B cell (primary cell): ENCODE data around the gene KRT5. TPM values are rescaled to one million over a fixed set of nuclear protein-coding genes. Genes with fewer than 3 reads are reported as not detected.
"Not testable (repeated sequence)": the region's sequence is repeated elsewhere in the genome, so short reads cannot be mapped to it uniquely, and the experiment has no call there.

Experiments used
- ATAC-seq: fragments of 200-7000 bp; cut with Tn5 transposase; one replicate; pipeline ENCODE4 v1.10.0; 2021; ENCODE audit warnings: low read depth, mild to moderate bottlenecking, moderate number of reproducible peaks, moderate library complexity
- CTCF ChIA-PET: fragments of 350-600 bp; sonication (Branson Sonifier 250); formaldehyde crosslinking; loops from one replicate; lab custom pipeline; 2021; ENCODE audit warnings: antibody characterized with exemption, inconsistent platforms; lab: Charles Lee
- POLR2A ChIA-PET: fragments of 350-600 bp; sonication (Branson Sonifier 250); formaldehyde crosslinking; loops from one replicate; lab custom pipeline; 2021; ENCODE audit warnings: antibody characterized with exemption; lab: Charles Lee
- DNase-seq: peaks from one replicate; pipeline ENCODE4 v3.0.0; 2013
- H2AFZ ChIP-seq: 2 replicates; pipeline ENCODE4 v1.6.1; 2012; ENCODE audit warnings: mild to moderate bottlenecking, low read depth, low read length; ENCODE audit not compliant: insufficient read depth, poor library complexity, severe bottlenecking
- H3K27ac ChIP-seq, 2 donors: 1 replicate in 1 of 2; 2 replicates in 1 of 2; pipeline ENCODE4 v1.5.1; 2012 to 2013; ENCODE audit warnings: low read length in 2 of 2, mild to moderate bottlenecking in 2 of 2, moderate library complexity in 1 of 2
- H3K27me3 ChIP-seq, 4 experiments: fragments of 200-600 bp in 1 of 4; sonication (generic) in 1 of 4; replicated peaks in 1 of 4; 1 replicate in 2 of 4; 2 replicates in 2 of 4; pipeline versions ENCODE4 v1.6.1 to v1.7.0; 2013 to 2016; ENCODE audit warnings: low read length in 3 of 4, mild to moderate bottlenecking in 2 of 4, mixed read lengths in 1 of 4, moderate library complexity in 1 of 4; ENCODE audit not compliant: insufficient read depth in 4 of 4, control insufficient read depth in 3 of 4; ENCODE audit errors: control extremely low read depth in 1 of 4
- H3K36me3 ChIP-seq, 2 experiments: replicated peaks in 1 of 2; 1 replicate in 1 of 2; 2 replicates in 1 of 2; pipeline versions ENCODE4 v1.6.1 to v1.7.1; 2013; ENCODE audit warnings: low read length in 1 of 2; ENCODE audit not compliant: insufficient read depth in 2 of 2, control insufficient read depth in 1 of 2; ENCODE audit errors: control extremely low read depth in 1 of 2, extremely low read depth in 1 of 2
- H3K4me1 ChIP-seq, 2 donors: fragments of 200-600 bp in 1 of 2; sonication (generic) in 1 of 2; 1 replicate in 1 of 2; 2 replicates in 1 of 2; pipeline versions ENCODE4 v1.5.1 to v1.6.1; 2013 to 2017; ENCODE audit warnings: low read length in 2 of 2; ENCODE audit not compliant: control insufficient read depth in 2 of 2, insufficient read depth in 2 of 2
- H3K4me2 ChIP-seq: replicated peaks from 2 replicates; pipeline ENCODE3; 2012; ENCODE audit warnings: mild to moderate bottlenecking, low read depth, low read length; ENCODE audit not compliant: poor library complexity, severe bottlenecking
- H3K4me3 ChIP-seq, 5 experiments: fragments of 200-600 bp in 1 of 5; sonication (generic) in 1 of 5; 1 replicate in 3 of 5; 2 replicates in 2 of 5; pipeline versions ENCODE4 v1.5.1 to v1.7.0; 2011 to 2016; ENCODE audit warnings: low read length in 4 of 5, mild to moderate bottlenecking in 4 of 5, low read depth in 2 of 5, control low read depth in 1 of 5, moderate library complexity in 1 of 5; ENCODE audit not compliant: insufficient read depth in 1 of 5; ENCODE audit errors: control extremely low read depth in 1 of 5, extremely low read depth in 1 of 5
- H3K79me2 ChIP-seq: fragments of 200-600 bp; sonication (generic); one replicate; pipeline ENCODE4 v1.6.0; 2016; ENCODE audit warnings: low read length; ENCODE audit not compliant: control insufficient read depth, insufficient read depth
- H3K9ac ChIP-seq: fragments of 200-600 bp; sonication (generic); 2 replicates; pipeline ENCODE4 v1.6.1; 2017; ENCODE audit warnings: mild to moderate bottlenecking, low read length, moderate library complexity
- H3K9me3 ChIP-seq, 3 donors: one replicate each; pipeline versions ENCODE4 v1.6.1 to v1.7.1; 2013; ENCODE audit warnings: low read length in 2 of 3; ENCODE audit not compliant: control insufficient read depth in 2 of 3, insufficient read depth in 1 of 3; ENCODE audit errors: control extremely low read depth in 1 of 3
- H4K20me1 ChIP-seq: 2 replicates; pipeline ENCODE4 v1.6.0; 2012; ENCODE audit warnings: mild to moderate bottlenecking, low read length; ENCODE audit not compliant: insufficient read depth, control insufficient read depth, poor library complexity, severe bottlenecking
- H3K27ac Mint-ChIP-seq: one replicate; pipeline ENCODE4 v1.8.0; 2021; ENCODE audit warnings: mixed read lengths
- H3K27me3 Mint-ChIP-seq: one replicate; pipeline ENCODE4 v1.8.0; 2021; ENCODE audit warnings: mixed read lengths
- H3K4me1 Mint-ChIP-seq: one replicate; pipeline ENCODE4 v1.8.0; 2021; ENCODE audit warnings: mixed read lengths
- H3K4me3 Mint-ChIP-seq: one replicate; pipeline ENCODE4 v1.8.0; 2021; ENCODE audit warnings: mixed read lengths
- H3K9me3 Mint-ChIP-seq: one replicate; pipeline ENCODE4 v1.8.0; 2022; ENCODE audit warnings: mixed read lengths; ENCODE audit not compliant: insufficient read depth
- EZH2 ChIP-seq: IDR thresholded peaks from 2 replicates; pipeline ENCODE4 v1.6.1; 2012; ENCODE audit warnings: borderline replicate concordance, low read depth, mild to moderate bottlenecking, moderate library complexity, low read length; ENCODE audit not compliant: insufficient read depth, poor library complexity, severe bottlenecking
- WGBS: methylation state at CpG from one replicate; pipeline ENCODE4 v1.1.5; 2013; ENCODE audit warnings: missing lambda C conversion rate; ENCODE audit not compliant: insufficient coverage; 5-methylcytosine and 5-hydroxymethylcytosine counted together
- intact Hi-C: fragments of 100-400 bp; cut with micrococcal nuclease; formaldehyde crosslinking; loops from one replicate; pipeline ENCODE4 v1.10.0; 2022
- polyA plus RNA-seq: library from polyadenylated mRNA; depleted of rRNA; stranded (reverse); fragments of >200 nt; gene quantifications from 2 replicates; pipeline ENCODE4 v1.2.3, GENCODE V29; 2012
- total RNA-seq, 2 donors: library from RNA; stranded (reverse); fragments of 120-200 nt in 1 of 2; gene quantifications; 1 replicate in 1 of 2; 2 replicates in 1 of 2; pipeline versions ENCODE4 v1.2.3 to v1.2.4, GENCODE V29; 2013 to 2022
- TF ChIP-seq, protein P1 (sequence below): fragments of 200-600 bp; IDR thresholded peaks from one replicate; pipeline ENCODE4 v1.8.0; 2022; ENCODE audit warnings: antibody characterized with exemption, mild to moderate bottlenecking

Gene KRT5
- total and polyA plus RNA-seq, 2 donors (not counting 1 experiment from before 2014, with no cell fraction given) = not detected

GRCh38 chr12:52493172-52493571, 27.0 kb downstream of the KRT5 start, which contains the start of gene KRT6A:
Gene KRT6A (minus strand): TSS chr12:52493257. CDS start chr12:52493188, 69 bp downstream.
- Mint-ChIP-seq H3K4me3 (no peak within 1 kb of the TSS), H3K9me3 (no peaks in the 10 kb centered on the region), H3K27ac (no peak within 1 kb of the TSS), H3K4me1 (no peaks in the 10 kb centered on the region), H3K27me3 (peaks cover 38% of the 10 kb centered on the region)
- intact Hi-C loops = no loop called here
- H2AFZ ChIP-seq = no peak within 1 kb of the TSS
- TF ChIP-seq, protein P1, sequence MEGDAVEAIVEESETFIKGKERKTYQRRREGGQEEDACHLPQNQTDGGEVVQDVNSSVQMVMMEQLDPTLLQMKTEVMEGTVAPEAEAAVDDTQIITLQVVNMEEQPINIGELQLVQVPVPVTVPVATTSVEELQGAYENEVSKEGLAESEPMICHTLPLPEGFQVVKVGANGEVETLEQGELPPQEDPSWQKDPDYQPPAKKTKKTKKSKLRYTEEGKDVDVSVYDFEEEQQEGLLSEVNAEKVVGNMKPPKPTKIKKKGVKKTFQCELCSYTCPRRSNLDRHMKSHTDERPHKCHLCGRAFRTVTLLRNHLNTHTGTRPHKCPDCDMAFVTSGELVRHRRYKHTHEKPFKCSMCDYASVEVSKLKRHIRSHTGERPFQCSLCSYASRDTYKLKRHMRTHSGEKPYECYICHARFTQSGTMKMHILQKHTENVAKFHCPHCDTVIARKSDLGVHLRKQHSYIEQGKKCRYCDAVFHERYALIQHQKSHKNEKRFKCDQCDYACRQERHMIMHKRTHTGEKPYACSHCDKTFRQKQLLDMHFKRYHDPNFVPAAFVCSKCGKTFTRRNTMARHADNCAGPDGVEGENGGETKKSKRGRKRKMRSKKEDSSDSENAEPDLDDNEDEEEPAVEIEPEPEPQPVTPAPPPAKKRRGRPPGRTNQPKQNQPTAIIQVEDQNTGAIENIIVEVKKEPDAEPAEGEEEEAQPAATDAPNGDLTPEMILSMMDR = no peak
- TF ChIP-seq EZH2 = no peak
- no peak within 1 kb of the TSS for H3K27ac ChIP-seq
- H3K9ac ChIP-seq = no peak within 1 kb of the TSS
- 45% methylated on average over 1 of the region's 2 CpGs for WGBS
- H4K20me1 ChIP-seq = no peaks in the 10 kb centered on the region
- H3K4me1 ChIP-seq = no peaks in the 10 kb centered on the region
- H3K4me3 ChIP-seq = no peak within 1 kb of the TSS
- peaks cover 0 to 2% (median 0%) of the 10 kb centered on the region in 4 experiments for H3K27me3 ChIP-seq
- no peaks in the 10 kb centered on the region for H3K36me3 ChIP-seq
- no peak for ATAC-seq
- no peak for DNase-seq
- H3K79me2 ChIP-seq = no peaks in the 10 kb centered on the region
- ChIA-PET POLR2A (no interaction called here), CTCF (no interaction called here)
- peaks cover 0 to 2% (median 0%) of the 10 kb centered on the region in 3 donors for H3K9me3 ChIP-seq
- no peak within 1 kb of the TSS for H3K4me2 ChIP-seq

DNA sequence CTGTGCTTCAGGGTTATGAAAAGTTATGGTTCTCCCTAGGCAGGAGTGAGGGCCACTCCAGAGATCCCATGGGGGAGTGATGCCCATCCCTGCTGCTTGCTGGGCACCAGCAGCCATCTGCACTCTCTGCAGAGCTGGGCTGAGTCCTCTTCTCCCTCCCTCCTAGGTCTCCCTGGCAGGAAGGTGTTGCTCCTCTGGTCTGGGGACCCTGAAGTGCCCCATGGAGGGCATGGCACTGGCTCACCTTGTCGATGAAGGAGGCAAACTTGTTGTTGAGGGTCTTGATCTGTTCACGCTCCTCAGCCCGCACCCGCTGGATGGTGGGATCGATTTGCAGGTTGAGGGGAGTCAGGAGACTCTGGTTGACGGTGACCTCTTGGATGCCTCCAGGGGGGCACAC, 27.8 kb downstream of the KRT5 start:
- H3K4me1 ChIP-seq, H2AFZ ChIP-seq, H3K27ac ChIP-seq, H3K4me3 ChIP-seq, POLR2A ChIA-PET, H3K27me3 ChIP-seq, H3K9me3 Mint-ChIP-seq, CTCF ChIA-PET, H3K79me2 ChIP-seq, DNase-seq, H3K9ac ChIP-seq, H3K9me3 ChIP-seq, H3K4me2 ChIP-seq, H3K4me3 Mint-ChIP-seq, H3K36me3 ChIP-seq, ATAC-seq, H3K4me1 Mint-ChIP-seq, H4K20me1 ChIP-seq, intact Hi-C loops, H3K27ac Mint-ChIP-seq: not testable (repeated sequence)
- H3K27me3 Mint-ChIP-seq = peaks cover 35% of the 10 kb centered on the region
- no CpG with 5 or more reads among the region's 6 CpGs for WGBS

DNA sequence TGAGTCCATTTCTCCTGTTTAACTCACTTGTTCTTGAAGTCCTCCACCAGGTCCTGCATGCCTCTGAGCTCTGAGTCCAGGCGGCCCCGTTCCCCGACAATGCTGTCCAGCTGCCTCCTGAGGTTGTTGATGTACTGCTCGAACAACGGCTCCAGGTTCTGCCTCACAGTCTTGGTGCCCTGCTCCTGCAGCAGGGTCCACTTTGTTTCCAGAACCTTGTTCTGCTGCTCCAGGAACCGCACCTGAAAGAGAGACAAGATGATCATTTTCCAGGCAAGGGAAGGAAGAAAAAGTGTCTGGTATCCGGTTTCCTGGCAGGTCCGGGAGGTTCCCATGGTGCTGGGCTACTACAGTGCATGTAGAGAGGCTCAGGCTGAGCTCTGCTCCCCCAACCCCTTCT, 28.7 kb downstream of the KRT5 start:
- H3K4me1 ChIP-seq, ATAC-seq, H3K9me3 ChIP-seq, DNase-seq, H3K4me1 Mint-ChIP-seq, H3K9me3 Mint-ChIP-seq, intact Hi-C loops, H3K4me2 ChIP-seq, H3K79me2 ChIP-seq, H3K27ac ChIP-seq, H4K20me1 ChIP-seq, POLR2A ChIA-PET, CTCF ChIA-PET, H2AFZ ChIP-seq, H3K4me3 ChIP-seq, H3K9ac ChIP-seq, H3K36me3 ChIP-seq, H3K27me3 ChIP-seq, H3K27ac Mint-ChIP-seq, H3K4me3 Mint-ChIP-seq: not testable (repeated sequence)
- peaks cover 35% of the 10 kb centered on the region for H3K27me3 Mint-ChIP-seq
- WGBS = 83% methylated on average over 6 of the region's 8 CpGs
